ENCODE data around the gene RASL11B. TPM values are rescaled to one million over a fixed set of nuclear protein-coding genes. Genes with fewer than 3 reads are reported as not detected.

RASL11B gene
- total and polyA plus RNA-seq, 9 donors: 15.3 to 166 (median 62.5) TPM

DNA sequence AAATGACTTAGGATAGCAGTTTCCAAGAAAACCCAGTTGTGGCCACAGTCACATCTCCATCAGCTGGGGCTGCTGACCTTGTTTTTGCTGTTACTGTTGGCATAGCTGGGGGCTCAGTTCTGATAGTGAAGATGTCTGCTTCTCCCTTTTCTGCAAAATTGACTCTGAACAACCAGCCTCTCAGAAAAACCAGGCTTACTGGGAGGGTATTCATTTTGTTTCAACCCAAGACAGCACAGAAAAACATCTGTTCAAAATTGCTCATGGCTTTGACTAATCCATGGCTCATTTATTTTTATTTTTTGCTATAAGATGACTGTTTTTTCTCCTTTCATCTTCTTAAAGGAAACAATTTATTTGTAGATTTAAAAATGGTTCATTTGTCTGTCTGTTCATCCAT is 53.1 kb downstream of the RASL11B start:
- Histone ChIP-seq H3K9me3 (no peaks in the 10 kb centered on the region), H3K4me1 (ENCODE audit: insufficient read depth) (peaks cover 5% of the 10 kb centered on the region), H3K36me3 (no peaks in the 10 kb centered on the region), H3K27ac (no peak overlapping the region), H3K27me3 (no peaks in the 10 kb centered on the region), H3K4me3 (no peak overlapping the region)
- intact Hi-C loops (cut with DNase I): no loop called here
- TF ChIP-seq, protein P1, sequence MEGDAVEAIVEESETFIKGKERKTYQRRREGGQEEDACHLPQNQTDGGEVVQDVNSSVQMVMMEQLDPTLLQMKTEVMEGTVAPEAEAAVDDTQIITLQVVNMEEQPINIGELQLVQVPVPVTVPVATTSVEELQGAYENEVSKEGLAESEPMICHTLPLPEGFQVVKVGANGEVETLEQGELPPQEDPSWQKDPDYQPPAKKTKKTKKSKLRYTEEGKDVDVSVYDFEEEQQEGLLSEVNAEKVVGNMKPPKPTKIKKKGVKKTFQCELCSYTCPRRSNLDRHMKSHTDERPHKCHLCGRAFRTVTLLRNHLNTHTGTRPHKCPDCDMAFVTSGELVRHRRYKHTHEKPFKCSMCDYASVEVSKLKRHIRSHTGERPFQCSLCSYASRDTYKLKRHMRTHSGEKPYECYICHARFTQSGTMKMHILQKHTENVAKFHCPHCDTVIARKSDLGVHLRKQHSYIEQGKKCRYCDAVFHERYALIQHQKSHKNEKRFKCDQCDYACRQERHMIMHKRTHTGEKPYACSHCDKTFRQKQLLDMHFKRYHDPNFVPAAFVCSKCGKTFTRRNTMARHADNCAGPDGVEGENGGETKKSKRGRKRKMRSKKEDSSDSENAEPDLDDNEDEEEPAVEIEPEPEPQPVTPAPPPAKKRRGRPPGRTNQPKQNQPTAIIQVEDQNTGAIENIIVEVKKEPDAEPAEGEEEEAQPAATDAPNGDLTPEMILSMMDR (IDR thresholded peaks at IDR 0.05): no peak
- TF ChIP-seq EP300 (IDR thresholded peaks at IDR 0.05) (no peak), POLR2A (IDR thresholded peaks at IDR 0.05) (no peak)
- DNase-seq: no peak

DNA sequence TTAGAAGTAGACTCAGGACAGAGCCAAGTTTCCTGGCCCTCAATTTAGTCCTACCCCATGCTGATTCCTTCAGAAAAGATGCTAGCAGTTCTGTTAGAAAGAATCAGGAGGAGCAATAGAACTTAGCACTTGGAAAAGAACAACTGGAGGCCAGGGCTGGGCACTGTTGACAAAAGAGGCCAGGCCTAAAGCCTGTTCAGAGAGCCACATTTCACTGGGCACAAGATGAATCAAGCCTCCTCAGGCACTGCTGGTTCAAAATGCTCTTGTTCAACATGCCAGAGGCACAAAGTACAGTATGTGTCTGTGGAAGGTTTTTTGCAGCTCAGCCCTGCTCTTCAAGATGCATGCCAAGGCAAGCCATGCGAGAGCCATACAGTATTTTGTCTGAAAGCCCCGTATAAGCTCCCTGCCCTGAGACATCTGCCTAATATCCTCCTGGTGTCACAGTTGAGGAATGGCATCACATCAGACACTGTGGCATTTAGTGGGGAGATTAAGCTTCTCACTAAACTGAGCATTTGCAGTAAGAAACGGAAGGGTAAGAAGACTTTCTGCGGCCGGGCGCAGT is 53.7 kb downstream of the RASL11B start:
- 93 to 99% (median 95%) methylated on average over 6 of the region's 6 CpGs for WGBS, 3 donors
- DNase-seq: no peak
- no peak overlapping the region for H3K4me3 ChIP-seq
- no peaks in the 10 kb centered on the region for H3K9me3 ChIP-seq
- H3K27ac ChIP-seq: no peak overlapping the region
- H3K4me1 ChIP-seq (ENCODE audit: insufficient read depth): peaks cover 5% of the 10 kb centered on the region
- TF ChIP-seq POLR2A (IDR thresholded peaks at IDR 0.05) (no peak), EP300 (IDR thresholded peaks at IDR 0.05) (no peak)
- TF ChIP-seq, protein P1 (IDR thresholded peaks at IDR 0.05): no peak
- intact Hi-C loops (cut with DNase I): no loop called here
- H3K36me3 ChIP-seq: no peaks in the 10 kb centered on the region
- no peaks in the 10 kb centered on the region for H3K27me3 ChIP-seq

Other genes with a start within 250 kb of the RASL11B start
- gene USP46, start 203.0 kb upstream of the RASL11B start, total RNA-seq: 10 to 100 TPM; 10.3 to 51.6 (median 34.9) TPM
- 10 to 100 TPM in 1 of 2 donors, 1 to 10 TPM in 1; 7.6 to 18.1 TPM for gene USP46, start 203.0 kb upstream of the RASL11B start, polyA plus RNA-seq
- gene ERVMER34-1, start 110.9 kb upstream of the RASL11B start, total RNA-seq: 1 to 10 TPM in 6 of 7 donors, under 1 TPM in 1; 0.51 to 3.8 (median 2.4) TPM
- 1 to 10 TPM; 1.0 to 2.0 TPM for gene ERVMER34-1, start 110.9 kb upstream of the RASL11B start, polyA plus RNA-seq